ENCODE data around the gene C4B.
"Not testable (repeated sequence)": the region's sequence is repeated elsewhere in the genome, so short reads cannot be mapped to it uniquely, and the experiment has no call there.

GRCh38 chr6:32029553-32029952, 15.0 kb downstream of the C4B start:
- TF ChIP-seq POLR2A, EP300 (IDR thresholded peaks at IDR 0.05): not testable (repeated sequence)
- TF ChIP-seq, protein P1, sequence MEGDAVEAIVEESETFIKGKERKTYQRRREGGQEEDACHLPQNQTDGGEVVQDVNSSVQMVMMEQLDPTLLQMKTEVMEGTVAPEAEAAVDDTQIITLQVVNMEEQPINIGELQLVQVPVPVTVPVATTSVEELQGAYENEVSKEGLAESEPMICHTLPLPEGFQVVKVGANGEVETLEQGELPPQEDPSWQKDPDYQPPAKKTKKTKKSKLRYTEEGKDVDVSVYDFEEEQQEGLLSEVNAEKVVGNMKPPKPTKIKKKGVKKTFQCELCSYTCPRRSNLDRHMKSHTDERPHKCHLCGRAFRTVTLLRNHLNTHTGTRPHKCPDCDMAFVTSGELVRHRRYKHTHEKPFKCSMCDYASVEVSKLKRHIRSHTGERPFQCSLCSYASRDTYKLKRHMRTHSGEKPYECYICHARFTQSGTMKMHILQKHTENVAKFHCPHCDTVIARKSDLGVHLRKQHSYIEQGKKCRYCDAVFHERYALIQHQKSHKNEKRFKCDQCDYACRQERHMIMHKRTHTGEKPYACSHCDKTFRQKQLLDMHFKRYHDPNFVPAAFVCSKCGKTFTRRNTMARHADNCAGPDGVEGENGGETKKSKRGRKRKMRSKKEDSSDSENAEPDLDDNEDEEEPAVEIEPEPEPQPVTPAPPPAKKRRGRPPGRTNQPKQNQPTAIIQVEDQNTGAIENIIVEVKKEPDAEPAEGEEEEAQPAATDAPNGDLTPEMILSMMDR (IDR thresholded peaks at IDR 0.05): not testable (repeated sequence)
